ENCODE results near the gene NR4A1.

- TF ChIP-seq CTCF (conservative IDR thresholded peaks at IDR 0.05; ENCODE audit: low read depth, low read length) = no peak
- TF ChIP-seq EZH2 (IDR thresholded peaks at IDR 0.05; ENCODE audit: borderline replicate concordance, low read depth, low read length, poor library complexity, severe bottlenecking) = no peak
Observed at GRCh38 chr12:52076811-52077210, 25.6 kb downstream of the NR4A1 start.

Measured in A673 (cell line).